Neural cell (in vitro differentiated cells): Measurements from ENCODE around the gene PPP1R12B. TPM values are rescaled to one million over a fixed set of nuclear protein-coding genes. Genes with fewer than 3 reads are reported as not detected.

Source experiments
- H2AFZ ChIP-seq: fragments of 200-600, 300-800 bp; sonication (generic), shearing (Covaris generic); 2 replicates; pipeline ENCODE4 v1.6.0; 2014; ENCODE audit warnings: low read depth, mild to moderate bottlenecking, antibody characterized with exemption, low read length, moderate library complexity
- H3F3A ChIP-seq: fragments of 200-600 bp; shearing (Covaris generic); 2 replicates; pipeline ENCODE4 v1.6.1; 2016; ENCODE audit warnings: mild to moderate bottlenecking, moderate library complexity, mixed read lengths, antibody characterized with exemption, low read length; ENCODE audit not compliant: insufficient read depth, poor library complexity, severe bottlenecking
- H3K27ac ChIP-seq: fragments of 200-600, 300-800 bp; sonication (generic), shearing (Covaris generic); 2 replicates; pipeline ENCODE4 v1.5.1; 2014; ENCODE audit warnings: mild to moderate bottlenecking, low read length, moderate library complexity
- H3K27me3 ChIP-seq: fragments of 300-800, 200-600 bp; sonication (generic), shearing (Covaris generic); 2 replicates; pipeline ENCODE4 v1.6.0; 2014; ENCODE audit warnings: mild to moderate bottlenecking, low read depth, low read length, moderate library complexity; ENCODE audit not compliant: insufficient read depth
- H3K36me3 ChIP-seq: fragments of 300-800, 200-600 bp; sonication (generic), shearing (Covaris generic); 2 replicates; pipeline ENCODE4 v1.5.1; 2014; ENCODE audit warnings: mild to moderate bottlenecking, antibody characterized with exemption, low read length, moderate library complexity; ENCODE audit not compliant: insufficient read depth
- H3K4me2 ChIP-seq: fragments of 300-800, 200-600 bp; sonication (generic), shearing (Covaris generic); 2 replicates; pipeline ENCODE4 v1.6.0; 2014; ENCODE audit warnings: mild to moderate bottlenecking, low read length
- H3K4me3 ChIP-seq: fragments of 300-800, 200-600 bp; sonication (generic), shearing (Covaris generic); 2 replicates; pipeline ENCODE4 v1.5.1; 2014; ENCODE audit warnings: mild to moderate bottlenecking, low read length, moderate library complexity
- H3K79me2 ChIP-seq: fragments of 200-600 bp; shearing (Covaris generic); replicated peaks from 2 replicates; pipeline ENCODE4 v1.6.0; 2014; ENCODE audit warnings: mild to moderate bottlenecking, low read length, moderate library complexity; ENCODE audit not compliant: insufficient read depth
- H3K9ac ChIP-seq: fragments of 300-800, 200-600 bp; sonication (generic), shearing (Covaris generic); 2 replicates; pipeline ENCODE4 v1.6.1; 2016; ENCODE audit warnings: mild to moderate bottlenecking, low read length, mixed read lengths
- H3K9me2 ChIP-seq: fragments of 200-600 bp; shearing (Covaris generic); 2 replicates; pipeline ENCODE4 v1.6.1; 2016; ENCODE audit warnings: mild to moderate bottlenecking, low read length, mixed read lengths; ENCODE audit not compliant: insufficient read depth
- H3K9me3 ChIP-seq: fragments of 200-600, 300-800 bp; sonication (generic), shearing (Covaris generic); 2 replicates; pipeline ENCODE4 v1.6.1; 2016; ENCODE audit warnings: mild to moderate bottlenecking, mixed run types, low read length, moderate library complexity, mixed read lengths
- H4K20me1 ChIP-seq: fragments of 200-600 bp; shearing (Covaris generic); 2 replicates; pipeline ENCODE4 v1.6.1; 2016; ENCODE audit warnings: mild to moderate bottlenecking, mixed run types; ENCODE audit not compliant: insufficient read depth
- CTCF ChIP-seq: fragments of 450-650 bp; IDR thresholded peaks from 2 replicates; pipeline ENCODE4 v1.5.1; 2014; ENCODE audit warnings: antibody characterized with exemption, mild to moderate bottlenecking, moderate library complexity; ENCODE audit not compliant: poor library complexity, severe bottlenecking
- EP300 ChIP-seq: fragments of 450-650 bp; conservative IDR thresholded peaks from 2 replicates; pipeline ENCODE4 v1.6.1; 2014; ENCODE audit warnings: antibody characterized with exemption, mild to moderate bottlenecking, moderate library complexity; ENCODE audit not compliant: poor library complexity, severe bottlenecking
- EZH2 ChIP-seq: fragments of 200-600, 300-800 bp; shearing (Covaris generic), sonication (generic); IDR thresholded peaks from 2 replicates; pipeline ENCODE4 v1.6.1; 2014; ENCODE audit warnings: antibody characterized with exemption, low read length, borderline replicate concordance, mild to moderate bottlenecking; ENCODE audit not compliant: insufficient read depth, poor library complexity, severe bottlenecking
- MXI1 ChIP-seq: fragments of 450-650 bp; conservative IDR thresholded peaks from 2 replicates; pipeline ENCODE4 v1.6.1; 2014; ENCODE audit warnings: antibody characterized with exemption, mild to moderate bottlenecking; ENCODE audit not compliant: poor library complexity, severe bottlenecking
- POLR2AphosphoS5 ChIP-seq: IDR thresholded peaks from 2 replicates; pipeline ENCODE4 v1.6.1; 2012
- RAD21 ChIP-seq: fragments of 450-650 bp; conservative IDR thresholded peaks from 2 replicates; pipeline ENCODE4 v1.6.1; 2014; ENCODE audit warnings: antibody characterized with exemption, mild to moderate bottlenecking, moderate library complexity
- REST ChIP-seq: IDR thresholded peaks from 2 replicates; pipeline ENCODE4 v1.6.1; 2012; ENCODE audit warnings: borderline replicate concordance
- SMC3 ChIP-seq: fragments of 450-650 bp; conservative IDR thresholded peaks from 2 replicates; pipeline ENCODE4 v1.6.1; 2014; ENCODE audit warnings: antibody characterized with exemption, mild to moderate bottlenecking, moderate library complexity; ENCODE audit not compliant: poor library complexity
- TAF1 ChIP-seq: IDR thresholded peaks from 2 replicates; pipeline ENCODE4 v1.6.1; 2012; ENCODE audit warnings: low read depth
- polyA plus RNA-seq: library from polyadenylated mRNA; depleted of rRNA; stranded (reverse); fragments of >200 nt; gene quantifications from 2 replicates; pipeline ENCODE4 v1.2.3, GENCODE V29; 2014

The PPP1R12B gene
- polyA plus RNA-seq, 1 donor from 2014 or later: 9.8 TPM

DNA sequence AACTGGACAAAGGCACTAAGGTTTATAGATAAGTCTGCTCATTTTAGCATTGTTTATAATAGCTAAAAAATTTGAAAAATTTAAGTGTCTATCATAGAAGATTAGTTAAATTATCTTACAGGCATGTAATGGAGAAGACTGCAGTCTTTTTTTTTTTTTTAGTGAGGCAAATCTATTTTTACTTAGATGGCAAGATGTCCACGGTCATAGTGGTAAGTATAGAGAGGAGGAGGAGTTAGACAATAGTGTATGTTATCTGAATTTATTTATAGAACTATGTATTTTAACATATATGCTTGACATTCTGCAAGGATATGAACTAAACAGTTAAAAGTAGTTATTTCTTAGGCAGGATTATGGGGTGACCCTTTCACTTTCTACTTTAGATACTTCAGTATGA, 212.7 kb downstream of the PPP1R12B start:
- TF ChIP-seq EZH2 (no peak), POLR2AphosphoS5 (no peak), SMC3 (no peak), EP300 (no peak), TAF1 (no peak), RAD21 (no peak), MXI1 (no peak), CTCF (no peak)
- no peak overlapping the region for H3K27ac ChIP-seq

GRCh38 chr1:202561726-202562443, 213.4 kb downstream of the PPP1R12B start:
- no peak overlapping the region for H3K9ac ChIP-seq
- H3K4me2 ChIP-seq: no peak overlapping the region
- TF ChIP-seq RAD21 (no peak), MXI1 (no peak), EZH2 (no peak), SMC3 (no peak), REST (no peak), EP300 (no peak), TAF1 (no peak), POLR2AphosphoS5 (no peak), CTCF (no peak)

More for the DNA sequence above, 212.7 kb downstream of the PPP1R12B start:
- H3F3A ChIP-seq: no peaks in the 10 kb centered on the region
- no peaks in the 10 kb centered on the region for H3K36me3 ChIP-seq
- H3K4me3 ChIP-seq: no peak overlapping the region
- no peak overlapping the region for H2AFZ ChIP-seq
- H4K20me1 ChIP-seq: no peaks in the 10 kb centered on the region
- H3K4me2 ChIP-seq: no peak overlapping the region
- no peaks in the 10 kb centered on the region for H3K9me2 ChIP-seq
- no peaks in the 10 kb centered on the region for H3K9me3 ChIP-seq
- H3K79me2 ChIP-seq: no peaks in the 10 kb centered on the region
- H3K27me3 ChIP-seq: no peaks in the 10 kb centered on the region
- H3K9ac ChIP-seq: no peak overlapping the region

More at GRCh38 chr1:202561726-202562443, 213.4 kb downstream of the PPP1R12B start:
- no peaks in the 10 kb centered on the region for H4K20me1 ChIP-seq
- no peaks in the 10 kb centered on the region for H3K9me3 ChIP-seq
- H3K9me2 ChIP-seq: no peaks in the 10 kb centered on the region
- no peaks in the 10 kb centered on the region for H3F3A ChIP-seq
- H3K79me2 ChIP-seq: no peaks in the 10 kb centered on the region
- no peak overlapping the region for H2AFZ ChIP-seq
- no peaks in the 10 kb centered on the region for H3K27me3 ChIP-seq
- no peak overlapping the region for H3K4me3 ChIP-seq
- no peak overlapping the region for H3K27ac ChIP-seq
- H3K36me3 ChIP-seq: no peaks in the 10 kb centered on the region
